ENCODE measurements around the gene EIF2D.
"Not testable (repeated sequence)": the region's sequence is repeated elsewhere in the genome, so short reads cannot be mapped to it uniquely, and the experiment has no call there.

Gene EIF2D

GRCh38 chr1:206586501-206587445 lies 25.5 kb downstream of the EIF2D start:
- no peak for DNase-seq

DNA sequence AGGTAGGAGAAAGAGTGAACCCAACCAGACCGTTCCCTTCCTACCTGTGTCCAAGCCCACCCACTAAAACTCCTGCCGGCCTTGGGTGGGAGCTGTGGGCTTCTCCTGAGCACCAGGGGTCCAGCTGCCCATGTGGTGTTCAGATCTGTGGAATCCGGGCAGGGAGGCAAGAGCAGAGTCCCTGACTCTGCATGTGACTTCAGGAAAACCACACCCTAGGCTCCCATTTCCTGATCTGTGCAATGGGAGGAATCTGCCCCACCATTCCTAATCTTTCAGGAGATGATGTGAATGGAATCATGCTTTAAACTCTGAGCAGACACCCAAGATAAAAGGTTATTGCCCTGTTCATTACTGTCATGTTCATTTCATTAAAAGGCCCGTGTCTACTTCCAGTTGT lies 27.6 kb downstream of the EIF2D start:
- DNase-seq: no peak

- DNase-seq: peak; percentile 85
These were observed 28.3 kb downstream of the EIF2D start for GRCh38 chr1:206583707-206584648.

- peak; percentile 59 for DNase-seq
These were observed 29.1 kb downstream of the EIF2D start for GRCh38 chr1:206582971-206583706.

- DNase-seq: no peak
These were observed 29.7 kb downstream of the EIF2D start for GRCh38 chr1:206582537-206582936.

DNA sequence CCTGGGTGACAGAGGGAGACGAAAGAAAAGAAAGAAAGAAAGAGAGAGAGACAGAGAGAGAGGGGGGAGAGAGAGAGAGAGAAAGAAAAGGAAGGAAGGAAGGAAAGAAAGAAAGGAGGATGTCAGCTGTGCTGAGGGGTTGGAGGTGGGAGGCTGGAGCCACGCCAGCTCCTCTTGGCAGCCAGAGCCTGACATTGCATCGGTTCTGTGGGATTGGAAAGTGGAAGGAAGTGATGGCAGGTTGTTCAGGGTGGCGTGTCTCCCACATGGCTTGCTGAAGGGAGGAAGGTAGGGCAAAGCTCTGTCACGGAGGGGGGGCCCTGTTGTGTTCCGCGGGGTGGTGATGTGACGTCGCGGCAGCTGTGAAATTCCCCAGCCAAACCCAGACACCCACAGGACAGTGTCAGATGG lies 30.7 kb downstream of the EIF2D start:
- peak; percentile 68 for DNase-seq

DNA sequence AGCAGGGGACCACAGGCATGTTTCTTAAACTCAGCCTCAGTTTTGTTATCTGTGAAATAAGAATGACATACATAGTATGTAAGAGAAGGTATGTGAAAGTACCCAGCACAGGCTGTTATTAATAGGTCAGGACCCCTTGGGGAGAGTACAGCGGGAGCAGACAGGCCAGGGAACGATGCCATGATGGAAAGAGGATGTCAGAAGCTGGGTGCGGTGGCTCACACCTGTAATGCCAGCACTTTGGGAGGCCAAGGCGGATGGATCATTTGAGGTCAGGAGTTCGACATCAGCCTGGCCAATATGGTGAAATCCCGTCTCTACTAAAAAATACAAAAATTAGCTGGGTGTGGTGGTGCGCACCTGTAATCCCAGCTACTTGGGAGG lies 31.2 kb downstream of the EIF2D start:
- not testable (repeated sequence) for DNase-seq

DNA sequence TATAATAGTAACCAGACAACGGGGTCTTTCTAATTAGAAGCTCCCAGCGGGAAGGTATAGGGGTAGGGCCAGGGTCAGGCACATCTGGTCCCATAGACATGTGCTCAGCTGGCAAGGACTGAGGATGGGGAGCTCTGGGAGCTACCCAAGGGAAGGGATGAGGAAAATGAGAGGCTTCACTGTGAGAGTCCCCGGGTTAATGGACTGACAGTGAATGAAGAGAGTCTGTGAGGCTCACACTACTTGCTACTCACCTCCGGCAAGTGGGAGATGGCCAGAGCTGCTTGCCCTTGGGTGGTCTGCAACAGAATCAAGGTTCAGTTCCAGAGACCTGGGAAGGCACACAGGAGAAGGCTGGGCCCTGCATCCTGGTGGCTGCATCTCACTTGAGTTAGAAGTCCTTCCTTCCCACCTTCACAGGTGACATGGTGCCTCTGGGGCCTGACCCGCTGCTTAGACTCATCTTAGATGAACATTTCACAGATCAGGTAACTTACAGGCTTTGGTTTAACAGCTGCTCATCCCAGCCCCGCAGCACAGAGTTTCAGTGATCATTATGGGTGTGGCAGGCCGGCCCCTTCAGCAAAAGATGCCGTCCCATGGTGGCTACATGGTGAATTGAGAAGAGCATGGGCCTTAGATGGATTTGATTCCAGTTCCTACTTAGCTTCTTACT lies 31.7 kb downstream of the EIF2D start:
- DNase-seq: no peak

DNA sequence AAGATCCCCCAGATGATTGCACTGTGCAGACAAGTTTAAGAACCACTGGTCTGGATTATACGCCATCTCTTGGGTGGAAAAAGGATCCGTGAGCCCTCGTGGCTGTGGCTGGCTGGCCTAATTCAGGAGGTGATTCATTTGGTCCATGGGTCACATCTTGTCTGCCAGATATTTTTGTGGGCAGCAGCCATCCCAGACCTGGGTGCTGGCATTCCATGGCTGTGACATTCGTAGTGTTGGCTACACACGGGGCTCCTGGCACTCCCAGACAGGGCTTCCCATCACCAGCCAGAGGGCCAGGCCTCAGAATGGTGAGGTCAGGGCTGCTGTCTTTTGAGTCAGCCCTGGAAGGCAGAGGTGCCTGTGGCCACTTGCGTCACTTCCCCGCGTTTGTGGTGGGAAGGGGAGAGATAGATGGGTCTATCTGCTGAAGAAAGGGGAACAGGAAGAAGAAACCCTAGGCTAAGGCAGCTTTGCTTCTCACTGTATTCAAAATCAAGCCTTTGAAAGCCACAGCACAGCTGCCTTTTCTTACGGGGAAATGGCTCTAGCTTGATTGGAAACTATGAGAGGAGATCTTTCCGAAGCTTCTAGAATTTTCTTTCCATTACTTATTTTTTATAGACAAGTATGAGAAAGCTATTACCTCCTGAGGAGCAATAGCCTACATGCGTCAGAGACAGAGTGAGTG lies 32.4 kb downstream of the EIF2D start:
- peak; percentile 73 for DNase-seq

DNA sequence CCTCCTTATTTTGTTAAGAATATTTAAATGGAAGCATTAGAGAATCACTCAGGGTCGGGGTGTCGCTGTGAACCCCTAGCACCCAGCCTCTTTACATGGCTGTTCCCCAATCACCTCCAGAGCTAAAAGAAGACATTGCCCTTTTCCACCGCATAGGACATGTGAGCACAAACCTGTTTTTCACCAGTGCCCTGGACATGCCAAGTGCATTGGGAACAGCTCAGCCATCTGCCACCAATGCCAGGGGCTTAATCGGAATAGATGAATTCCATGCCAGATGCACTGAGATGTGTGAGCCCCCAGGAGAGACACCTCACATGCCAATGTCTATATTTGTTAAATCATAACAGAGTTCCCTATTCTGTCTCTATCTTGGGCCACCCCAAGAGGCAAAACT lies 33.3 kb downstream of the EIF2D start:
- no peak for DNase-seq

GRCh38 chr1:206578068-206578977 lies 33.9 kb downstream of the EIF2D start:
- DNase-seq: no peak

GRCh38 chr1:206577626-206578025 lies 34.6 kb downstream of the EIF2D start:
- DNase-seq: no peak

GRCh38 chr1:206575894-206576737 lies 36.1 kb downstream of the EIF2D start:
- DNase-seq: no peak

- no peak for DNase-seq
These were observed 36.9 kb downstream of the EIF2D start for GRCh38 chr1:206575165-206575893.

GRCh38 chr1:206573762-206574161 lies 38.5 kb downstream of the EIF2D start:
- DNase-seq: no peak

GRCh38 chr1:206573319-206573718 lies 38.9 kb downstream of the EIF2D start:
- DNase-seq: no peak

- DNase-seq: no peak
These were observed 39.4 kb downstream of the EIF2D start for GRCh38 chr1:206572835-206573234.

GRCh38 chr1:206570529-206570928 lies 41.7 kb downstream of the EIF2D start:
- DNase-seq: no peak

- DNase-seq: no peak
These were observed 42.7 kb downstream of the EIF2D start for GRCh38 chr1:206569556-206569955.
